K562 (cell line): ENCODE data around the gene SIGLEC11. TPM values are rescaled to one million over a fixed set of nuclear protein-coding genes. Genes with fewer than 3 reads are reported as not detected.

ENCODE experiments used
- ATAC-seq: fragments of 200-7000 bp; cut with Tn5 transposase; 3 replicates; pipeline ENCODE4 v1.9.1; 2020; ENCODE audit warnings: moderate library complexity
- BruUV-seq: library from RNA; stranded (reverse); fragments of 400-500 nt; replicated peaks from 2 replicates; lab custom pipeline; 2021; lab: Mats Ljungman, UMichigan
- CTCF ChIA-PET: fragments of 300-600 bp; formaldehyde crosslinking; extraction: SDS; loops from one replicate; lab custom pipeline; 2021; ENCODE audit warnings: low intra/inter-chr PET ratio; lab: Yijun Ruan, JAX
- POLR2A ChIA-PET: fragments of 300-600, 350-650 bp; sonication (Branson Sonifier 250); formaldehyde crosslinking; extraction: SDS; loops from one replicate; lab custom pipeline; 2021; ENCODE audit warnings: antibody characterized with exemption, inconsistent platforms; lab: Yijun Ruan, JAX
- DNase-seq, 4 experiments: peaks; one replicate each; pipeline versions ENCODE4 v3.0.0 to v3.0.0-alpha.2; 2011 to 2018; ENCODE audit warnings: low spot score in 3 of 4, mixed read lengths in 3 of 4; ENCODE audit errors: extremely low read depth in 1 of 4
- FAIRE-seq: peaks from 2 replicates; lab custom pipeline; 2011; peaks lifted over from hg19 to GRCh38; lab: Jason Lieb, UNC
- H2AFZ ChIP-seq: 2 replicates; pipeline ENCODE4 v1.6.0; 2011; ENCODE audit warnings: low read depth, low read length, control low read depth, inconsistent platforms
- H3K27ac ChIP-seq: fragments of 200-600 bp; 3 replicates; pipeline ENCODE4 v1.8.0; 2011; ENCODE audit warnings: low read depth, mild to moderate bottlenecking, control low read depth, inconsistent platforms, low read length, moderate library complexity, mixed read lengths; ENCODE audit errors: extremely low read depth
- H3K27me3 ChIP-seq, 2 experiments: fragments of 300-600 bp in 1 of 2; 2 replicates in 1 of 2; 3 replicates in 1 of 2; pipeline versions ENCODE4 v1.6.0 to v1.8.0; 2011; ENCODE audit warnings: inconsistent platforms in 2 of 2, low read length in 2 of 2, mild to moderate bottlenecking in 1 of 2, mixed read lengths in 1 of 2, moderate library complexity in 1 of 2; ENCODE audit not compliant: control insufficient read depth in 2 of 2, insufficient read depth in 2 of 2
- H3K36me3 ChIP-seq: fragments of 300-600 bp; 3 replicates; pipeline ENCODE4 v1.8.0; 2011; ENCODE audit warnings: mild to moderate bottlenecking, low read length, inconsistent platforms; ENCODE audit not compliant: control insufficient read depth, insufficient read depth
- H3K4me1 ChIP-seq, 2 experiments: fragments of 200-600 bp in 1 of 2; replicated peaks in 1 of 2; 2 replicates in 1 of 2; 3 replicates in 1 of 2; pipeline versions ENCODE4 v1.5.1 to v1.8.0; 2011; ENCODE audit warnings: inconsistent platforms in 2 of 2, low read length in 2 of 2, mild to moderate bottlenecking in 1 of 2, mixed read lengths in 1 of 2, moderate library complexity in 1 of 2; ENCODE audit not compliant: control insufficient read depth in 2 of 2, insufficient read depth in 2 of 2
- H3K4me2 ChIP-seq: 2 replicates; pipeline ENCODE4 v1.6.1; 2011; ENCODE audit warnings: low read length, control low read depth, inconsistent platforms, mixed read lengths; ENCODE audit not compliant: insufficient read depth
- H3K4me3 ChIP-seq: fragments of 200-600 bp; sonication (generic), shearing (Covaris generic); 2 replicates; pipeline ENCODE4 v1.5.1; 2016; ENCODE audit warnings: control low read depth, inconsistent platforms
- H3K79me2 ChIP-seq: fragments of 200-600 bp; 3 replicates; pipeline ENCODE4 v1.8.0; 2011; ENCODE audit warnings: low read length, inconsistent platforms; ENCODE audit not compliant: control insufficient read depth, insufficient read depth
- H3K9ac ChIP-seq, 2 experiments: 2 replicates each; pipeline versions ENCODE4 v1.6.0 to v1.6.1; 2011; ENCODE audit warnings: low read depth in 2 of 2, low read length in 2 of 2, control low read depth in 1 of 2, inconsistent platforms in 1 of 2, mild to moderate bottlenecking in 1 of 2, mixed read lengths in 1 of 2; ENCODE audit not compliant: insufficient read depth in 1 of 2
- H3K9me1 ChIP-seq: one replicate; pipeline ENCODE4 v1.6.0; 2011; ENCODE audit warnings: inconsistent platforms, mild to moderate bottlenecking, low read length, moderate library complexity; ENCODE audit not compliant: control insufficient read depth, insufficient read depth
- H3K9me3 ChIP-seq: replicated peaks from 2 replicates; pipeline ENCODE4 v1.5.1; 2011; ENCODE audit warnings: low read depth, low read length, inconsistent platforms; ENCODE audit not compliant: control insufficient read depth, insufficient read depth
- H4K20me1 ChIP-seq: replicated peaks from 2 replicates; pipeline ENCODE4 v1.6.1; 2011; ENCODE audit warnings: low read length, inconsistent platforms, mixed read lengths; ENCODE audit not compliant: control insufficient read depth, insufficient read depth
- ATF1 ChIP-seq, 2 experiments: fragments of 450-650 bp in 1 of 2; IDR thresholded peaks; 2 replicates each; pipeline ENCODE4 v1.6.1; 2016; ENCODE audit warnings: missing compliant biosample characterization in 1 of 2, missing genetic modification characterization in 1 of 2
- HSF4 ChIP-seq: fragments of 250-450 bp; sonication (Bioruptor Pico); IDR thresholded peaks from 2 replicates; pipeline ENCODE4 v2.1.2; 2022; ENCODE audit warnings: mild to moderate bottlenecking, moderate library complexity, borderline replicate concordance
- JUNB ChIP-seq: fragments of 450-650 bp; formaldehyde crosslinking; conservative IDR thresholded peaks from 2 replicates; pipeline ENCODE4 v1.4.0; 2020; ENCODE audit warnings: mild to moderate bottlenecking
- LEF1 ChIP-seq: fragments of 450-650 bp; IDR thresholded peaks from 2 replicates; pipeline ENCODE4 v1.6.1; 2016; ENCODE audit warnings: mild to moderate bottlenecking
- SIN3A ChIP-seq, 2 experiments: fragments of 150-350 bp in 1 of 2; IDR thresholded peaks; 2 replicates each; pipeline ENCODE4 v1.6.1; 2011 to 2016; ENCODE audit warnings: borderline replicate concordance in 2 of 2, low read depth in 2 of 2, low read length in 2 of 2, mild to moderate bottlenecking in 2 of 2, moderate library complexity in 2 of 2; ENCODE audit not compliant: control insufficient read depth in 1 of 2
- TCF7L2 ChIP-seq: fragments of 150-350 bp; IDR thresholded peaks from 2 replicates; pipeline ENCODE4 v1.6.1; 2016; ENCODE audit warnings: low read depth, mild to moderate bottlenecking, low read length, moderate library complexity
- U2AF1 ChIP-seq: fragments of 200-400 bp; formaldehyde crosslinking; optimal IDR thresholded peaks from 2 replicates; pipeline ENCODE3; 2017; ENCODE audit warnings: mild to moderate bottlenecking, low read depth, low read length, moderate library complexity
- ZNF24 ChIP-seq: fragments of 450-650 bp; IDR thresholded peaks from 2 replicates; pipeline ENCODE4 v1.6.1; 2016
- ZNF444 ChIP-seq: fragments of 250-450 bp; sonication (Bioruptor Pico); IDR thresholded peaks from 2 replicates; pipeline ENCODE4 v1.4.0; 2020; ENCODE audit warnings: mild to moderate bottlenecking, moderate library complexity
- WGBS: fragments of 100-300 bp; shearing (Covaris generic); methylation state at CpG from one replicate; pipeline ENCODE4 v1.1.6; 2016; ENCODE audit warnings: low coverage, mixed read lengths; ENCODE audit not compliant: insufficient coverage; ENCODE audit errors: missing lambda C conversion rate; 5-methylcytosine and 5-hydroxymethylcytosine counted together
- in situ Hi-C: fragments of 300-500 bp; cut with MboI; formaldehyde crosslinking; loops from 4 replicates; pipeline ENCODE4 v1.15.0; 2018; ENCODE audit warnings: inconsistent platforms, mixed read lengths
- intact Hi-C: fragments of 100-400 bp; cut with micrococcal nuclease; formaldehyde crosslinking; loops from 2 replicates; pipeline ENCODE4 v1.14.2; 2022
- polyA plus RNA-seq, 8 experiments: library from polyadenylated mRNA; depleted of rRNA in 4 of 8; stranded (reverse) in 5 of 8; unstranded in 3 of 8; fragments of >200 nt; fragmentation: Nextera tagmentation in 2 of 8; fragmentation: Illumina TruSeq in 1 of 8; extraction: Ambion mirVana in 2 of 8; extraction: Trizol in 1 of 8; gene quantifications; 2 replicates each; pipeline versions ENCODE4 v1.2.1 to v1.2.3, GENCODE V29; 2011 to 2014; ENCODE audit warnings: inconsistent platforms in 1 of 8, missing spikeins in 1 of 8
- total RNA-seq, 7 experiments: library from RNA; depleted of rRNA in 6 of 7; stranded (reverse); fragments of >200 nt in 6 of 7; fragmentation: Illumina TruSeq in 2 of 7; extraction: Trizol in 2 of 7; gene quantifications; 2 replicates each; pipeline versions ENCODE4 v1.2.1 to v1.2.3, GENCODE V29; 2011 to 2021; ENCODE audit warnings: low replicate concordance in 1 of 7
- TF ChIP-seq, protein P1 (sequence below): fragments of 250-450 bp; sonication (Bioruptor Pico); IDR thresholded peaks from 2 replicates; pipeline ENCODE4 v1.4.0; 2020; ENCODE audit warnings: mild to moderate bottlenecking
- TF ChIP-seq, protein P2 (sequence below): sonication (generic); IDR thresholded peaks from 2 replicates; pipeline ENCODE4 v1.6.1; 2016
- TF ChIP-seq, protein P3 (sequence below): fragments of 450-650 bp; IDR thresholded peaks from 2 replicates; pipeline ENCODE4 v1.6.1; 2016
- TF ChIP-seq, protein P4 (sequence below), 2 experiments: IDR thresholded peaks in 1 of 2; conservative IDR thresholded peaks in 1 of 2; 2 replicates each; pipeline ENCODE4 v1.6.1; 2016; ENCODE audit warnings: low read depth in 2 of 2, mild to moderate bottlenecking in 1 of 2, missing compliant biosample characterization in 1 of 2, missing genetic modification characterization in 1 of 2, moderate library complexity in 1 of 2

Gene SIGLEC11
- total and polyA plus RNA-seq, 9 of the 15 experiments (the other 6 are each of a cell fraction or from before 2014, with no cell fraction given) = not detected

DNA sequence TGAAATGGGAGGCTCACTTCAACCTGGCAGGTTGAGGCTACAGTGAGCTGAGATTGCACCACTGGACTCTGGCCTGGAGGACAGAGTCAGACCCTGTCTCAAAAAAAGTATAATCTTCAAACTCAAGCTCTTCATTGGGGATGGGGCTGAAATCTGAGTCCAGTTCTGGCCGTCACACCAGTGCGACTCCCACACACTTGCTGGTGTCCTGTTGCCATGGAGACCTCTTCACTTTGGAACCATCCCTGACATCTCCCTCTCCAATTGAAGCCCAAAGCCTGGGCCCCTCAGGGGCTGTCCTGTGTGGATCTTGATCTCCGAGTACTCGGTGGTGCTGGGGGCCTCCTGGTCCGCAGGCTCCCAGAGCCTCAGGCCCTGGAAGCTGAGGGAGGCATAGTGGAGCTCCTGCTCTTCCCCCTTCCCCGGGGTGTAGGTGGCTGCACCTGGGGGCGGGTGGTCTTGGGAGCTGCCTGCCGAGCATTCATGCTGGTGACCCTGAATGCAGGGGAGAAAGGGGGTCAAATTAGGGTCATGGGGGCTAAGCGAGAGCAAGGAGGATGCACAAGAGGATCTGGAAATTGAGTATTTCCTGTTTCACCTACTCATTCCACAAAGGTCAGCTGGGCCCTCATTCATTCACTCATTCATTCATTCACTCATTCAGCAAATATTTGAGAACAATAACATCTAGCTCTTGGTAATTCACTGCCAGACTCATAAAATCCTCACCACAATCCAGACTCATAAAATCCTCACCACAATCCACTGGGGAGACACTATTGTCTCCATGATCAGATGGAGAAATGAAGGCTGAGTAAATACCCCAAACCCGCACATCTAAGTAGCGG lies 11.0 kb downstream of the SIGLEC11 start (continued):
- TF ChIP-seq U2AF1 (no peak), HSF4 (CRISPR knock-in tag) (no peak), LEF1 (no peak)
- TF ChIP-seq, protein P1, sequence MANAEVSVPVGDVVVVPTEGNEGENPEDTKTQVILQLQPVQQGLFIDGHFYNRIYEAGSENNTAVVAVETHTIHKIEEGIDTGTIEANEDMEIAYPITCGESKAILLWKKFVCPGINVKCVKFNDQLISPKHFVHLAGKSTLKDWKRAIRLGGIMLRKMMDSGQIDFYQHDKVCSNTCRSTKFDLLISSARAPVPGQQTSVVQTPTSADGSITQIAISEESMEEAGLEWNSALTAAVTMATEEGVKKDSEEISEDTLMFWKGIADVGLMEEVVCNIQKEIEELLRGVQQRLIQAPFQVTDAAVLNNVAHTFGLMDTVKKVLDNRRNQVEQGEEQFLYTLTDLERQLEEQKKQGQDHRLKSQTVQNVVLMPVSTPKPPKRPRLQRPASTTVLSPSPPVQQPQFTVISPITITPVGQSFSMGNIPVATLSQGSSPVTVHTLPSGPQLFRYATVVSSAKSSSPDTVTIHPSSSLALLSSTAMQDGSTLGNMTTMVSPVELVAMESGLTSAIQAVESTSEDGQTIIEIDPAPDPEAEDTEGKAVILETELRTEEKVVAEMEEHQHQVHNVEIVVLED (CRISPR knock-in tag) = no peak
- TF ChIP-seq, protein P2, sequence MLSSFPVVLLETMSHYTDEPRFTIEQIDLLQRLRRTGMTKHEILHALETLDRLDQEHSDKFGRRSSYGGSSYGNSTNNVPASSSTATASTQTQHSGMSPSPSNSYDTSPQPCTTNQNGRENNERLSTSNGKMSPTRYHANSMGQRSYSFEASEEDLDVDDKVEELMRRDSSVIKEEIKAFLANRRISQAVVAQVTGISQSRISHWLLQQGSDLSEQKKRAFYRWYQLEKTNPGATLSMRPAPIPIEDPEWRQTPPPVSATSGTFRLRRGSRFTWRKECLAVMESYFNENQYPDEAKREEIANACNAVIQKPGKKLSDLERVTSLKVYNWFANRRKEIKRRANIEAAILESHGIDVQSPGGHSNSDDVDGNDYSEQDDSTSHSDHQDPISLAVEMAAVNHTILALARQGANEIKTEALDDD = no peak

DNA sequence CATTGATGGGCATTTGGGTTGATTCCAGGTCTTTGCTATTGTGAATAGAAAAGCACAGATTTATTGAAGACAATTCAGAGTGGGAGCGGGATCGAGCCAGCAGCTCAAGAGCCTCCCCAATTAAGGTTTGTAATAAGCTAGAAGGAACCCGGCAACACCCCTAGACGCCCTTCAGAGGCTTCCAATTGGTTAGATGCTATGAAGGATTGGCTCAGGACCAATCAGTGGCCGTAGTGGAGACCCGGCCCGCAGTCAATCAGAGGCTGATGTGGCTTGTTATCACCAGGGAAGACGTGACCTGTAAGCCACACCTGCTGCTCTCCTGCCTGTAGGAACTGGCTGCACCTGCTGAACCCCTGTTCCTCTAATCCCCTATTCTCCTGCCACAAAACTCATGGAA lies 14.6 kb downstream of the SIGLEC11 start:
- CTCF ChIA-PET = interaction anchor here (0.6 kb wide), 1 partner anchor 671 kb away, joined by 5 read pairs; no protein-coding TSS in a partner anchor
- peak; percentile 86 for ATAC-seq
- TF ChIP-seq TCF7L2 = no peak
- TF ChIP-seq, protein P3, sequence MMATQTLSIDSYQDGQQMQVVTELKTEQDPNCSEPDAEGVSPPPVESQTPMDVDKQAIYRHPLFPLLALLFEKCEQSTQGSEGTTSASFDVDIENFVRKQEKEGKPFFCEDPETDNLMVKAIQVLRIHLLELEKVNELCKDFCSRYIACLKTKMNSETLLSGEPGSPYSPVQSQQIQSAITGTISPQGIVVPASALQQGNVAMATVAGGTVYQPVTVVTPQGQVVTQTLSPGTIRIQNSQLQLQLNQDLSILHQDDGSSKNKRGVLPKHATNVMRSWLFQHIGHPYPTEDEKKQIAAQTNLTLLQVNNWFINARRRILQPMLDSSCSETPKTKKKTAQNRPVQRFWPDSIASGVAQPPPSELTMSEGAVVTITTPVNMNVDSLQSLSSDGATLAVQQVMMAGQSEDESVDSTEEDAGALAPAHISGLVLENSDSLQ = peak; percentile 94
- TF ChIP-seq JUNB (CRISPR knock-in tag) = no peak
- no peak for TF ChIP-seq ZNF24
- TF ChIP-seq SIN3A (IDR thresholded peaks at IDR 0.05; ENCODE audit: borderline replicate concordance in 2 of 2, control insufficient read depth in 1 of 2, low read depth in 2 of 2, low read length in 2 of 2) = no peak
- TF ChIP-seq ZNF444 (CRISPR knock-in tag) = no peak
- TF ChIP-seq, protein P4, sequence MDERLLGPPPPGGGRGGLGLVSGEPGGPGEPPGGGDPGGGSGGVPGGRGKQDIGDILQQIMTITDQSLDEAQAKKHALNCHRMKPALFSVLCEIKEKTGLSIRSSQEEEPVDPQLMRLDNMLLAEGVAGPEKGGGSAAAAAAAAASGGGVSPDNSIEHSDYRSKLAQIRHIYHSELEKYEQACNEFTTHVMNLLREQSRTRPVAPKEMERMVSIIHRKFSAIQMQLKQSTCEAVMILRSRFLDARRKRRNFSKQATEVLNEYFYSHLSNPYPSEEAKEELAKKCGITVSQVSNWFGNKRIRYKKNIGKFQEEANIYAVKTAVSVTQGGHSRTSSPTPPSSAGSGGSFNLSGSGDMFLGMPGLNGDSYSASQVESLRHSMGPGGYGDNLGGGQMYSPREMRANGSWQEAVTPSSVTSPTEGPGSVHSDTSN (CRISPR knock-in tag; IDR thresholded peaks at IDR 0.05; ENCODE audit: low read depth) = no peak
- TF ChIP-seq, protein P4 (tag; conservative IDR thresholded peaks at IDR 0.05; ENCODE audit: low read depth) = peak; percentile 65
- TF ChIP-seq ATF1 (CRISPR knock-in tag; IDR thresholded peaks at IDR 0.05) = no peak
- TF ChIP-seq ATF1 (tag; IDR thresholded peaks at IDR 0.05) = no peak

More for the DNA sequence above, 14.6 kb downstream of the SIGLEC11 start:
- Histone ChIP-seq H3K9ac (no peak overlapping the region), H3K4me1 (peaks cover 3 to 5% of the 10 kb centered on the region in 2 experiments; a peak in 3 of 5 replicates), H3K4me2 (no peak overlapping the region), H3K79me2 (no peaks in the 10 kb centered on the region), H3K36me3 (no peaks in the 10 kb centered on the region), H3K9me3 (no peaks in the 10 kb centered on the region), H2AFZ (no peak overlapping the region), H3K9me1 (no peaks in the 10 kb centered on the region), H3K27ac (no peak overlapping the region), H4K20me1 (no peaks in the 10 kb centered on the region), H3K27me3 (peaks cover 3 to 4% of the 10 kb centered on the region in 2 experiments; a peak in 3 of 5 replicates), H3K4me3 (no peak overlapping the region)
- in situ Hi-C loops (no loop called here), intact Hi-C loops (no loop called here)
- WGBS = 8% methylated on average over 8 of the region's 8 CpGs
- no peak for FAIRE-seq
- POLR2A ChIA-PET = no interaction called here
- BruUV-seq = no TSS peak
- DNase-seq = peak in 1 of 4 experiments; percentile 40
